LoVo (cell line): Measurements from ENCODE around the gene RGS12.

ENCODE experiments used
- DNase-seq: peaks from one replicate; pipeline ENCODE4 v3.0.0-alpha.2; 2016; ENCODE audit warnings: low spot score

The RGS12 gene

GRCh38 chr4:3292571-3293400, at the start of gene RGS12:
TSS of gene RGS12 (plus strand) at chr4:3293021. CDS start at chr4:3316171, 23,150 bp downstream.
- peak; percentile 92 for DNase-seq

GRCh38 chr4:3243136-3243780, 49.6 kb upstream of the RGS12 start:
- DNase-seq, result no peak

- DNase-seq, result no peak
Measured at GRCh38 chr4:3244002-3244401, 48.8 kb upstream of the RGS12 start.

GRCh38 chr4:3244747-3245146, 48.1 kb upstream of the RGS12 start:
- no peak for DNase-seq

- DNase-seq, result no peak
Measured at GRCh38 chr4:3245676-3246075, 47.1 kb upstream of the RGS12 start.

- no peak for DNase-seq
Measured at GRCh38 chr4:3246458-3247398, 46.1 kb upstream of the RGS12 start.

GRCh38 chr4:3247399-3248177, 45.2 kb upstream of the RGS12 start:
- no peak for DNase-seq

- DNase-seq, result no peak
Measured at GRCh38 chr4:3248178-3248480, 44.7 kb upstream of the RGS12 start.

GRCh38 chr4:3248811-3249661, 43.8 kb upstream of the RGS12 start, which contains the start of gene MSANTD1:
TSS of gene MSANTD1 (plus strand) at chr4:3249159. CDS start at chr4:3249223, 64 bp downstream.
- no peak for DNase-seq

GRCh38 chr4:3249711-3250437, 42.9 kb upstream of the RGS12 start:
- no peak for DNase-seq

GRCh38 chr4:3250438-3250955, 42.3 kb upstream of the RGS12 start:
- no peak for DNase-seq

- DNase-seq, result no peak
Measured at GRCh38 chr4:3250956-3251690, 41.7 kb upstream of the RGS12 start.

GRCh38 chr4:3251691-3252479, 40.9 kb upstream of the RGS12 start:
- no peak for DNase-seq

GRCh38 chr4:3252480-3252828, 40.4 kb upstream of the RGS12 start:
- DNase-seq, result no peak

GRCh38 chr4:3252831-3253641, 39.8 kb upstream of the RGS12 start:
- no peak for DNase-seq

GRCh38 chr4:3253808-3254207, 39.0 kb upstream of the RGS12 start:
- no peak for DNase-seq

- no peak for DNase-seq
Measured at GRCh38 chr4:3254302-3255131, 38.3 kb upstream of the RGS12 start.
